Inferior parietal cortex (tissue), 1 donor: Measurements from ENCODE around the gene TUBA1C.

Source experiments
- DNase-seq: peaks from one replicate; pipeline ENCODE4 v3.0.0-alpha.2; 2016; ENCODE audit errors: extremely low spot score

The TUBA1C gene

DNA sequence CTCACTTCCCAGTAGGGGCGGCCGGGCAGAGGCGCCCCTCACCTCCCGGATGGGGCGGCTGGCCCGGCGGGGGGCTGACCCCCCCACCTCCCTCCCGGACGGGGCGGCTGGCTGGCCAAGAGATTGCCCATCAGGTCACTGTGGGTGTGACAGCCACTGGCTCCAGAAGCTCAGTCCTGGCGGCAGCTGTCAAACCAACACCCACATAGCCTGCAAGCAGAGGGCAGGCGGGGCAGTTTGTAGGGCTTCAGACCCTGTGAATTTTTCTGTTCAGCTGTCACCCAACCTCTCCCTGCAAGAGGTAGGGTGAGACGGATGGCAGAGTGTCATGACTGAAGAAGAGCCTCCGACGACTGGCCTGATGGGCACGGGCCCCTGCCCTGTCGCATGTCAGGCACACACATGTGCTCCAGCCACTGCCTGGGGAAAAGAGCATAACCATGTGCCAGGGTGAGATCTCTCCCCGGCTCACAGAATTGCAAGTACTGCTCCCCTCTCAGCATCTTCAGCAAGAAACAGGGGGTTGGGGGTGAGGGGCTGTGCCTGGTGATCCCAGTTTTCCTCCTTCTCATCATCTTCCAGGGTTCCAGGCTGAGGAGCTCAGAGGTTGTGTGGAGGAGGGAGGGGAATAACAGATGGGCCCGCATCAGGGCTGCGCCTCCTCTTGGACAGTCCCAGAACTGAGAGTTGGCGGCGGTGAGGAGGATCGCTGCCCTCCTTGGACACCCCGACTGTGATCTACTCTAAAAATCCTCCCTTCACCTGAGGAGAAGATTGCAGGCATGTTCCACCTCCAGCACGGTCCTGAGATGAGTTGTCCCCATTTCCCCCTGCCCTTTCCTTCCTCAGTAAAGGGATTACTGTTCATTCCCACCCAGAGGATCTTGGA lies 18.9 kb downstream of the TUBA1C start:
- no peak for DNase-seq

DNA sequence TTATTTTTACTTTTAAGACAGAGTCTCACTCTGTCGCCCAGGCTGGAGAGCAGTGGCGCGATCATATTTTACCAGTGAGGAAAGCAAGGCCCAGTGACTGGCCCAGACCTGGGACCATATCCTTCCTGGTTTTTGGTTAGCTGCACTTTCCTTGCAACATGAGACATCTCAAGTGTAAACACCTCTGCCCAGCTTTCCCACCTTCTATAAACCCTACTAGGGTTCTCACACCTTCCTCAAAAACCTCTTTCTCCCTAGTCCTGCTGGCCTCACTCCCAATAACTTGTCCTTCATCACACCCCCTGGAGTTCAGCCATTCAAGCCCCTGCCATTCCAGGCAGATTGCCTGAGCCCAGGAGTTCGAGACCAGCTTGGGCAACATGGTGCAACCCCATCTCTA lies 19.8 kb downstream of the TUBA1C start:
- DNase-seq = no peak

DNA sequence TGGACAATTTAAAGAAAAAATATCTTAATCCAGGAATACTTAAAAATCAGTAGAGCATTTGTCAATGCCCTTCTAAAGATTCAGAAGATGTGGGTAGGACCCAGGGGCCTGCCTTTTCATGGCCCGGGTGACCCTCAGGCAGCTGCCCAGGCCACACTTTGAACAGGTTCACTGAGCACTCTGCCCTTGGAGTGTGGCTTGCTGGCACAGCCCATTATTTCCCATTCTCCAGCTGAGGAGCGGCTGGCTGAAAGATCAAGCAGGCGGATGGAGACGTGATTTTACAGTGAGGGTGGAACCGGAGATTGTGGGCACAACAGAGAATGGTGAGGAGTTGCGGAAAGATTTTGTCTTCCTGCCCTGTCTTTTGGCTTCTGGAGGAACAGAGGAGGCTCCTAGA lies 23.0 kb downstream of the TUBA1C start:
- DNase-seq = no peak

- peak; percentile 79 for DNase-seq
These were observed 23.6 kb downstream of the TUBA1C start for GRCh38 chr12:49288412-49288853.

GRCh38 chr12:49288922-49289555 lies 24.2 kb downstream of the TUBA1C start:
- DNase-seq = no peak

DNA sequence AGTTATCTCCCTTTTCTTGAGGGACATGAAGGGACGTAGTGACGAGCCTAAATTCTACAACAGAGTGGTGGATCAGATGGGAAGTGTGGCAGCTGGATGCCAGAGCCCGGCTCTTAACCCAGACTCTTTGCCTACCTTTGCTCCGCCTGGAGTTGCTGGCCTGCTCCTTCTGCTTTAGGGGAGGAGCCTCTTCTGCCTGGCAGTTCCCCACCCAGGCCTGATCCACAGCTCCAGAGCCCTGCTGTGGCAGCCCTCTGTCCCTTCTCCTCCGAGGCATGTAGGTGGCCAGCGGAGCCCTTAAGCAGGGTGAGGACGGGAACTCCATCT lies 27.8 kb downstream of the TUBA1C start:
- no peak for DNase-seq

DNA sequence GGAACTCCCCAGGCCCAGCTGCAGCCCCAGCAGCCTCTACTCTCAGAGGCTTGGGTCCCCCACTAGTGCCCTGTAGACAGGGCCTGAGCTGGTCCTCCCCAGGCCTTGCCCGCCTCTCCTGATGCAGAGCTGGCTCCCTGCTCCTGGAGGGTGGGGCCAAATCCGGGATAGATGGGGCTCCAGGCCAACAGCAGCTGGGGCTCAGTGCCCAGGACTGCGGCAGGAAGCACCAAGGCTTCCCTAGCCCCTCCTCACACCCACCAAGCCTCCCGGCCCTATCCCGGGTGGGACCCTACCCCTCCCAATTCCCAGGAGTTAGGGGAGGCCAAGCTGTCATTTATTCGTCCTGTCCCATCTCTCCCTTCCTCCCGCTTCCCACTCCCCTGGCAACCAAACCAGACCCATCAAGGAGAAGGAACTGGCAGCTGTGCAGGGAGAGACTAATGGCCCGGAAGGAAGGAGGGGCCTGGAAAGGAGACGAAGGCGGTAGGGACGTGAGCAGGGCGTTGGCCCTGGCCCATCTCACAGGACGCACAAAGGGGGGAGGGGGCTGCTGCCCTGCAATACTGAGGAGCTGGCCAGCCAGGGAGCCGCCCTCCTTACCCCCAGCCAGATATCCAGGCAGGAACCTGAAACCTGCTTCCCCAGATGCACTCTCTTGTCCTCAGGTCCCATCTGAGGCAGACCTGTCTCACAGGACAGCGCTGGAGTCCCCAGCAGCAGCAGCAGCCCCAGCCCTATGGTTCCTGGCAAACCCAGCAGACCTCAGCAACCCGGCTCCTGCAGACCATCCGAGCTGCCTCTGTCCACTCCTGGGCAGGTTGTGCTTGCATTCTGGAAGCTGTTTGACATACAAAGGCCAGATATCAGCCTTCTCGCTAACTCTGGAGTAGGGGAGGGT lies 28.4 kb downstream of the TUBA1C start:
- DNase-seq = no peak

- DNase-seq = no peak
These were observed 29.4 kb downstream of the TUBA1C start for GRCh38 chr12:49294086-49294803.

- no peak for DNase-seq
These were observed 29.9 kb downstream of the TUBA1C start for GRCh38 chr12:49294804-49295081.

DNA sequence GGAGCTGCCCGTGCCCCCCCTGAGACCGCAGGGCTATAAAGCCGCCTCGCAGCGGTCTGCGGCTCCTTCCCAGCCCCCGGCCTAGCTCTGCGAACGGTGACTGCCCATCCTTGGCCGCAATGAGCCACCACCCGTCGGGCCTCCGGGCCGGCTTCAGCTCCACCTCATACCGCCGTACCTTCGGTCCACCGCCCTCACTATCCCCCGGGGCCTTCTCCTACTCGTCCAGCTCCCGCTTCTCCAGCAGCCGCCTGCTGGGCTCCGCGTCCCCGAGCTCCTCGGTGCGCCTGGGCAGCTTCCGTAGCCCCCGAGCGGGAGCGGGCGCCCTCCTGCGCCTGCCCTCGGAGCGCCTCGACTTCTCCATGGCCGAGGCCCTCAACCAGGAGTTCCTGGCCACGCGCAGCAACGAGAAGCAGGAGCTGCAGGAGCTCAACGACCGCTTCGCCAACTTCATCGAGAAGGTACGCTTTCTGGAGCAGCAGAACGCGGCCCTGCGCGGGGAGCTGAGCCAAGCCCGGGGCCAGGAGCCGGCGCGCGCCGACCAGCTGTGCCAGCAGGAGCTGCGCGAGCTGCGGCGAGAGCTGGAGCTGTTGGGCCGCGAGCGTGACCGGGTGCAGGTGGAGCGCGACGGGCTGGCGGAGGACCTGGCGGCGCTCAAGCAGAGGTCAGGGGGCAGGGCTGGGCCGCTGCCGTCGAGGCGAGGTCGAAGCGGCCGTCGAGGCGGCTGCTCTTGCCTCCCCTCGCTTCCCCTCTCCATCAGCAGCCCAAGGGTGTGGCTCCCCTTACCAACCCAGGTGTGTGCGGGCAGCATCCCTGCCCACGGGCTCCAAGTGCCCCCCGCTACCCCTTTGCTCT lies 30.4 kb downstream of the TUBA1C start, which contains the start of gene PRPH:
Gene PRPH (plus strand): TSS at position 66 of the 855 bp plus-strand sequence. CDS start 54 bp downstream, at position 120.
- DNase-seq = no peak

GRCh38 chr12:49296034-49296835 lies 31.4 kb downstream of the TUBA1C start:
- no peak for DNase-seq

- DNase-seq = no peak
These were observed 32.2 kb downstream of the TUBA1C start for GRCh38 chr12:49296836-49297694.

- no peak for DNase-seq
These were observed 32.8 kb downstream of the TUBA1C start for GRCh38 chr12:49297695-49298060.

DNA sequence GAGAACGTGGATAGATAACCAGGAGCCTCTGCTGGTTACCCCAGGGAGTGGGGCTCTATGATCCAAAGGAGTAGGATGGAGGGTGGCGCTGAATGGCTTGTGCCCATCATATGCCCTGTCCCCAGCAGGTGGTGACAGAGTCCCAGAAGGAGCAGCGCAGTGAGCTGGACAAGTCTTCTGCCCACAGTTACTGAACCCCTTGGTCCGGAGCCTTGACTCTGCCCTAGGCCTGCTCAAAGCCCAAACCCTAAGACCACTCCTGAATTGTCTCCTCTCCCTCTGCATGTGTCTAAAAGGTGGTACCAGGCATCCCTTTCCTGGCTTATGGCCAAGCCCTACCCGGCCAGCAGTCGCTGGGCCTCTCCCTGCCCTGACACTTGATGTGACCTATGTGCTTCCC lies 33.3 kb downstream of the TUBA1C start:
- DNase-seq = no peak

DNA sequence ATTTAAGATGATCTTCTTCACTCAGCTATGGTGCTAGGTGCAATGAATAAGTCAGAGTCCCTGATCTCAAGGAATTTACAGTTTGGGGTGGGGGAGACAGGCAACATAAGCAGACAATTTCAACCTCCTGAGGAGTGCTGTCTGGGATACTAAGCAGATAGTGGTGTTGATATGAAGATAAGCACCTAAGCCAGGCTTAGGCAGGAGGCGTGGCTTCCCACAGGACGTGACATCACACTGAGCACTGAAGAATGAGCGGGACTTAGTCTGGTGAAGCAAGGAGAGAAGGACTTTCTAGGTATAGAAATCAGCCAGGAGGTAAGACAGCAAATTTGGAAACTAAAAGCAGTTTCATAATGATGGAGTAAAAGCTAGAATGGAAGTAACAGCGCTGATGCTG lies 36.9 kb downstream of the TUBA1C start:
- DNase-seq = no peak

DNA sequence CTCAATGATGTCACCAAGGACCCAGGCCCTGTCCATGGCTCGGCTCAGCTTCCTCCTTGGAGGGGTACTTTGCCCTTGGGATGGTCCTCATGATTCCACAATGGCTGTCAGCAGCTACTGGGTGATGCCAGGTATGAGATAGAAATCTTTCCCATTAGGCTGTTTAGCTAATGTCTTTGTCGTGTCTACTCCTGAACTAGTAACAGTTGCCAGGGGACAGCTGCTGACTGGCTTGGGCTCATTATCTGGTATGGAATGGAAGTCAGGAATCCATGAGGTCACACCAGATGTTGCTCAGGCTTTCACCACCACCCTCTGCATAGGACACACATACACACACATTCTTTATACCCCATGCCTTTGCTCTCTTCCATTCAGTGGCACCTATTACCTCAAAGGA lies 39.3 kb downstream of the TUBA1C start:
- no peak for DNase-seq

- no peak for DNase-seq
These were observed 41.1 kb downstream of the TUBA1C start for GRCh38 chr12:49305762-49306510.

GRCh38 chr12:49309386-49309785 lies 44.5 kb downstream of the TUBA1C start:
- no peak for DNase-seq
